K562 (cell line): ENCODE measurements around the gene GATB. TPM values are rescaled to one million over a fixed set of nuclear protein-coding genes. Genes with fewer than 3 reads are reported as not detected.
A peak's percentile ranks its signal among the peaks of the same experiment; 100 is the strongest.

Source experiments
- ARHGAP35 ChIP-seq: fragments of 450-650 bp; IDR thresholded peaks from 2 replicates; pipeline ENCODE4 v1.6.1; 2018; ENCODE audit not compliant: partially characterized antibody
- C11orf30 ChIP-seq: fragments of 450-650 bp; IDR thresholded peaks from 2 replicates; pipeline ENCODE4 v1.6.1; 2016; ENCODE audit warnings: low read depth, mild to moderate bottlenecking
- CBX3 ChIP-seq, 2 experiments: IDR thresholded peaks; 1 replicate in 1 of 2; 2 replicates in 1 of 2; pipeline ENCODE4 v1.6.1; 2012; ENCODE audit warnings: inconsistent platforms in 2 of 2, low read length in 2 of 2, borderline replicate concordance in 1 of 2, control low read depth in 1 of 2
- FIP1L1 ChIP-seq: fragments of 200-400 bp; formaldehyde crosslinking; IDR thresholded peaks from 2 replicates; pipeline ENCODE4 v1.6.1; 2018; ENCODE audit warnings: mild to moderate bottlenecking, low read depth, low read length; ENCODE audit not compliant: poor library complexity, severe bottlenecking
- FOXP4 ChIP-seq: sonication (generic); formaldehyde crosslinking; IDR thresholded peaks from 2 replicates; pipeline ENCODE4 v1.8.0; 2022; ENCODE audit warnings: mild to moderate bottlenecking, missing genetic modification reagents, borderline replicate concordance
- ID3 ChIP-seq, 2 experiments: fragments of 250-450 bp in 1 of 2; fragments of 450-650 bp in 1 of 2; sonication (Bioruptor Pico) in 1 of 2; IDR thresholded peaks; 2 replicates each; pipeline versions ENCODE4 v1.6.1 to v1.8.0; 2016 to 2021; ENCODE audit warnings: mild to moderate bottlenecking in 2 of 2, moderate library complexity in 2 of 2, missing compliant biosample characterization in 1 of 2, missing genetic modification characterization in 1 of 2
- MAFG ChIP-seq: fragments of 450-650 bp; conservative IDR thresholded peaks from 2 replicates; pipeline ENCODE4 v1.6.1; 2016; ENCODE audit warnings: missing genetic modification characterization, missing compliant biosample characterization
- MXD1 ChIP-seq: fragments of 250-450 bp; sonication (Bioruptor Pico); IDR thresholded peaks from 2 replicates; pipeline ENCODE4 v1.8.0; 2021; ENCODE audit warnings: borderline replicate concordance, mild to moderate bottlenecking, moderate library complexity; ENCODE audit not compliant: poor library complexity, severe bottlenecking
- NCOR1 ChIP-seq: fragments of 450-650 bp; IDR thresholded peaks from 2 replicates; pipeline ENCODE4 v1.6.1; 2016; ENCODE audit warnings: mild to moderate bottlenecking, moderate library complexity
- NFE2 ChIP-seq: IDR thresholded peaks from 2 replicates; pipeline ENCODE4 v1.6.1; 2014; ENCODE audit warnings: antibody characterized with exemption, low read depth
- POLR2G ChIP-seq: fragments of 200-400 bp; formaldehyde crosslinking; IDR thresholded peaks from 2 replicates; pipeline ENCODE4 v1.6.1; 2017; ENCODE audit warnings: low read depth, mild to moderate bottlenecking, antibody characterized with exemption, low read length, moderate library complexity
- STAT6 ChIP-seq: sonication (generic); formaldehyde crosslinking; IDR thresholded peaks from 2 replicates; pipeline ENCODE4 v1.8.1; 2023; ENCODE audit warnings: mild to moderate bottlenecking, missing genetic modification reagents
- TBP ChIP-seq: optimal IDR thresholded peaks from 2 replicates; pipeline ENCODE3; 2011; ENCODE audit warnings: low read depth, low read length, improper control_type of control experiment
- XRCC5 ChIP-seq: fragments of 200-400 bp; formaldehyde crosslinking; IDR thresholded peaks from 2 replicates; pipeline ENCODE4 v1.6.1; 2017; ENCODE audit warnings: low read depth, mild to moderate bottlenecking, low read length
- ZC3H4 ChIP-seq: sonication (generic); formaldehyde crosslinking; IDR thresholded peaks from 2 replicates; pipeline ENCODE4 v1.9.0; 2021; ENCODE audit warnings: missing genetic modification reagents, borderline replicate concordance
- ZEB2 ChIP-seq: fragments of 450-650 bp; IDR thresholded peaks from 2 replicates; pipeline ENCODE4 v1.6.1; 2016
- ZFP30 ChIP-seq: fragments of 250-450 bp; sonication (Bioruptor Pico); IDR thresholded peaks from 2 replicates; pipeline ENCODE4 v1.8.0; 2022; ENCODE audit warnings: moderate library complexity, mild to moderate bottlenecking, inconsistent platforms, borderline replicate concordance
- ZNF274 ChIP-seq: IDR thresholded peaks from 2 replicates; pipeline ENCODE4 v1.6.1; 2011; ENCODE audit warnings: low read depth, mild to moderate bottlenecking, low read length, moderate library complexity, borderline replicate concordance
- ZNF449 ChIP-seq: fragments of 250-450 bp; sonication (Bioruptor Pico); IDR thresholded peaks from 2 replicates; pipeline ENCODE4 v1.8.0; 2022; ENCODE audit warnings: moderate library complexity, mild to moderate bottlenecking, inconsistent platforms
- ZNF764 ChIP-seq: fragments of 250-450 bp; sonication (Bioruptor Pico); IDR thresholded peaks from 2 replicates; pipeline ENCODE4 v1.4.0; 2020; ENCODE audit warnings: low read depth, mild to moderate bottlenecking, moderate library complexity
- ZNF830 ChIP-seq: fragments of 250-450 bp; sonication (Bioruptor Pico); IDR thresholded peaks from 2 replicates; pipeline ENCODE4 v1.5.0; 2021; ENCODE audit warnings: mild to moderate bottlenecking
- polyA plus RNA-seq, 8 experiments: library from polyadenylated mRNA; depleted of rRNA in 4 of 8; stranded (reverse) in 5 of 8; unstranded in 3 of 8; fragments of >200 nt; fragmentation: Nextera tagmentation in 2 of 8; fragmentation: Illumina TruSeq in 1 of 8; extraction: Ambion mirVana in 2 of 8; extraction: Trizol in 1 of 8; gene quantifications; 2 replicates each; pipeline versions ENCODE4 v1.2.1 to v1.2.3, GENCODE V29; 2011 to 2014; ENCODE audit warnings: inconsistent platforms in 1 of 8, missing spikeins in 1 of 8
- total RNA-seq, 7 experiments: library from RNA; depleted of rRNA in 6 of 7; stranded (reverse); fragments of >200 nt in 6 of 7; fragmentation: Illumina TruSeq in 2 of 7; extraction: Trizol in 2 of 7; gene quantifications; 2 replicates each; pipeline versions ENCODE4 v1.2.1 to v1.2.3, GENCODE V29; 2011 to 2021; ENCODE audit warnings: low replicate concordance in 1 of 7

GATB gene
- total and polyA plus RNA-seq, 9 of the 15 experiments (the other 6 are each of a cell fraction or from before 2014, with no cell fraction given), result 15.3 to 31.8 (median 26.2) TPM

GRCh38 chr4:151744614-151745013 lies 16.2 kb downstream of the GATB start (continued):
- TF ChIP-seq NFE2 (peak; percentile 89), ID3 (CRISPR knock-in tag; IDR thresholded peaks at IDR 0.05) (no peak), ID3 (tag; IDR thresholded peaks at IDR 0.05) (no peak), ZNF830 (no peak), STAT6 (CRISPR knock-in tag) (no peak), XRCC5 (no peak), ZFP30 (no peak), ARHGAP35 (no peak), CBX3 (IDR thresholded peaks at IDR 0.05; ENCODE audit: borderline replicate concordance in 1 of 2, low read length in 2 of 2) (peak in 1 of 2 experiments; percentile 45; a peak in 1 of 3 replicates), POLR2G (no peak), MXD1 (CRISPR knock-in tag) (no peak), ZC3H4 (no peak), C11orf30 (peak; percentile 85), ZNF274 (no peak), FIP1L1 (no peak), TBP (no peak), ZNF449 (no peak), ZNF764 (CRISPR knock-in tag) (no peak), MAFG (peak; percentile 73), FOXP4 (CRISPR knock-in tag) (no peak), ZEB2 (0 out of 2 replicates have a peak, but pooled peaks have one; percentile 43), NCOR1 (no peak)
